Tongue (tissue), 2 donors: ENCODE measurements around the gene GIMAP5. TPM values are rescaled to one million over a fixed set of nuclear protein-coding genes. Genes with fewer than 3 reads are reported as not detected.
A peak's percentile ranks its signal among the peaks of the same experiment; 100 is the strongest.

Experiments
- DNase-seq: peaks from one replicate; pipeline ENCODE4 v3.0.0-alpha.2; 2015
- total RNA-seq: library from RNA; depleted of rRNA; stranded (reverse); fragments of >200 nt; gene quantifications from one replicate; pipeline ENCODE4 v1.2.3, GENCODE V29; 2014

The GIMAP5 gene
- total RNA-seq, 1 donor from 2014 or later = 23.8 TPM

DNA sequence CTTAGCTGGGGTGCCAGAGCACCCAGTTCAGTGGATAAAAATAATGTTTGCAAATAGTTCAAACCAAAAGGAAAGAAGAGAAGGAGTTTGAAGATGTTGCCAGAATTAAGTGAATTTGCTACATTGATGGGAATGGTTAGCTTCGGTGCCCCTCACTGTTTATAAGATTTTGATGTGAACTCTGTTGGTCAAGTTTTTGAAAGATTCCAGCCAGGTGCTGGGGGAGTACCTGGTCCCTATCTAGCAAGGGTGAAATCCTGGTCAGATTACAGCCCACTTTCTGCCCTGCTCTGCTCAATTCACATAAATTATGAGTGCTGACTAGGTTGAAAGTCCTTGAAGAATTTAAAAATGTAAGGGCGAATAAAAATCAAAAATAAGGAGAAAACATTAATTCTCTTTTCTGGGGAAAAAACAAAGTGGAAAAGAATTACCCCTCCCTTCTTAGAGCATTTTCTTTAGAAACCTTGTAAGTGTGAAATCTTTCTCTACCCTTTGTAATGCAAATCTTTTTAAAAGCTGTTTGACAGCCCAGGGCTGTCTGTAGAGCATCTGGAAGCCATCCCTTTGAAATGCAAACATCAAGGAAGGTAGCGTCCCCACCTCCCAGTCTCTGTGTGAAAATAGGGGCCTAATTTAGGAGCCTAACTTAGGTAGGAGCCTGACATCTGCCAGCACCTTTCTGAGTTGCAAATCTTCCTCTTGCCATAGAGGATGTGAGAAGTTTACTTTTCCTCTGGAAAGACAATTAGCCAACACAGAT is 1.4 kb upstream of the GIMAP5 start:
- no peak for DNase-seq

- DNase-seq = no peak
Observed at GRCh38 chr7:150736864-150737263, 354 bp upstream of the GIMAP5 start.

DNA sequence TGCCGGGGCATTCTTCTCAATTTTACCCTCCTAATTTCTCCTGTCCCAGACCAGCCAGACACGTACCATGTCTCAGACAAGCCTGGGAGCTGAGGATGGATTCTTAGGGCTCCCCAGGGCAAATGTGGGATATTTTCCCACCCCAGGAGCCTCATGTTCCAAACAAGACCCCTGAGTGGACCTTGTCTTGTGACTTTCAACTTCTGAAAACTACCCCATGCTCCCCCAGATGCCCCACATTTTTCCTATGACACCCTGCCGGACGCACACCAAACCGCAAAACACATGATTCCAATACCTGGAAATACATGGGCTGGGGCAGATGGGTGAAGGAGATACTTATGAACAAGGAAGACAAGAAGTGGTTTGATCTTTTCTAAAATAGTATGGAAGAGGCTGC is 874 bp downstream of the GIMAP5 start:
- DNase-seq = no peak

- no peak for DNase-seq
Observed at GRCh38 chr7:150738591-150739001, 1.4 kb downstream of the GIMAP5 start.

DNA sequence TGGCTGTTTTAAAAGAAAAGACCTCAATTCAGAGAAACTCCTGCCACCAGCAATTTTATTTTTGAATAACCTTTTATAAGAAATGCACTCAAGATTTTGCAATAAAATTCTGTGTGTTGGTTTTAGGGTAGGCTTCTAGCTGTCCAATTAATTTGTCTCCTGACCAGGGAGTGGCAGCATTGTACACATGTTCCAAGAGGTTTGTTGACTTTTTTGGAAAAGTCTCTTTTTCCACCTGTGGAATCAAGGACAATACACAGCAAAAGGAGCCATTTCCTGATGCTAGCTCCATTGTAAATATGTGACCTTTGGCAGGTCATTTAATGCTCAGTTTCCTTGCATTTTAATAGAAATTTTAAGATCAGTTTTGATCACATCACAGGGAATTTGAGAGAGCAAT is 1.8 kb downstream of the GIMAP5 start:
- DNase-seq = no peak

GRCh38 chr7:150740053-150740452 is 2.8 kb downstream of the GIMAP5 start:
- no peak for DNase-seq

- DNase-seq = no peak
Observed at GRCh38 chr7:150742286-150742968, 5.2 kb downstream of the GIMAP5 start.

- DNase-seq = no peak
Observed at GRCh38 chr7:150744041-150744656, 6.9 kb downstream of the GIMAP5 start.

- DNase-seq = peak; percentile 38
Observed at GRCh38 chr7:150745086-150745485, 7.9 kb downstream of the GIMAP5 start.

GRCh38 chr7:150745876-150746275 is 8.7 kb downstream of the GIMAP5 start:
- peak; percentile 54 for DNase-seq

DNA sequence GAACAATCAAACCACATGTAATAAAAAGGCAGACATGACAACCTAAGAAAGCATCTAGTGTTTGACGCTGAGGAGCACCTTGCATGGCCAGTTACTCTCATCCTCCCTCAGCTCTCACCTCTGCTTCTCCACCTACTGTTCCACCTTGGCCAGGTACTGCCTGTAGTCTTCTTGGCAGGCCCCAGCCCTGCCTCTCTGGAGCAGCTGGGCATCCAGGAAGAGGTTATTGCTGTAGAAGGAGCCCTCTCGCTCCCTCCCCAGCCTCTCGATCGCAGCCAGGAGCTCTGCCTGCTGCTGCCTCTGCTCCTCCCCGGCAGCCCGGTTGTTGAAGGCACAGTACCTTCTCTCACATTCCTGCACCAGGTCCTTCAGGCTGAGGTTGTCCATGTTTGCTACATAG is 9.7 kb downstream of the GIMAP5 start:
- no peak for DNase-seq

GRCh38 chr7:150748376-150748775 is 11.2 kb downstream of the GIMAP5 start:
- no peak for DNase-seq

DNA sequence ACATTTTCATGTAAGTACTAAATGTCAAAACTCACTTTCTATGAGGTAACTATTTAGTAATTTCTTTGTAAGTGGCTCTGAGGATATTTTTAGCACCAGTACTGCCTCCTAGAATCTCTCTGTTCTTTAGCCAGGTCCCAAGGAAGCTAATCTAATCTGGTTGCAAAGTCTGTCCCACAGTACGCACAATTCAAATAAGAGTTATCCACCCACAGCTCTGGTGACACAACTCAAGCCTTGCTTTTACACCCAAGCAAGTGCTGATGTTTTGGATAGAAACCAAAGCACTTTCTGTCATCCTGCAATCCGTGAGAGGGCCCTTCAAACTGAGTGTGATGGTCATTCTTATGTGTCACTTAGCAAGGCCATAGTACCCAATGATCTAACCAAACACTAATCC is 14.5 kb downstream of the GIMAP5 start:
- DNase-seq = no peak

DNA sequence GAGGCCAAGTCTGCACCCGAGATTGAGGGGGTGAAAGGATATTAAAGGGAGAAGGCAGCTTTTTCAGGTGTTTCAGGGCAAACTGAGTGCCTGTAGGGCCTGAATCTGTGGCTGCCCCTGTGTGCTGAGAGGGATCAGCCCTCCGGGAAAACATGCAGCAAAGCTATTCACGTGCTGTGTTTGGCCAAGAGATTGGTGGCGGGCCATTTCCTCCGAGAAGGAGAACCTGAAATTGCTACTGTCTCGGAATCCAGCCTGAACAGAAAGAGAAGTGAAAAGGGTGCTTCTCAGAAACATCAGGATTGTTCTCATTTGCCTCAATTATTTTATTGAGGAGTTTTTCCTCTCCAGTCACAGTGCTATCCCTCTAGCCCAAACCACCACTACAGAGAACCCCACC is 16.0 kb downstream of the GIMAP5 start:
- no peak for DNase-seq

DNA sequence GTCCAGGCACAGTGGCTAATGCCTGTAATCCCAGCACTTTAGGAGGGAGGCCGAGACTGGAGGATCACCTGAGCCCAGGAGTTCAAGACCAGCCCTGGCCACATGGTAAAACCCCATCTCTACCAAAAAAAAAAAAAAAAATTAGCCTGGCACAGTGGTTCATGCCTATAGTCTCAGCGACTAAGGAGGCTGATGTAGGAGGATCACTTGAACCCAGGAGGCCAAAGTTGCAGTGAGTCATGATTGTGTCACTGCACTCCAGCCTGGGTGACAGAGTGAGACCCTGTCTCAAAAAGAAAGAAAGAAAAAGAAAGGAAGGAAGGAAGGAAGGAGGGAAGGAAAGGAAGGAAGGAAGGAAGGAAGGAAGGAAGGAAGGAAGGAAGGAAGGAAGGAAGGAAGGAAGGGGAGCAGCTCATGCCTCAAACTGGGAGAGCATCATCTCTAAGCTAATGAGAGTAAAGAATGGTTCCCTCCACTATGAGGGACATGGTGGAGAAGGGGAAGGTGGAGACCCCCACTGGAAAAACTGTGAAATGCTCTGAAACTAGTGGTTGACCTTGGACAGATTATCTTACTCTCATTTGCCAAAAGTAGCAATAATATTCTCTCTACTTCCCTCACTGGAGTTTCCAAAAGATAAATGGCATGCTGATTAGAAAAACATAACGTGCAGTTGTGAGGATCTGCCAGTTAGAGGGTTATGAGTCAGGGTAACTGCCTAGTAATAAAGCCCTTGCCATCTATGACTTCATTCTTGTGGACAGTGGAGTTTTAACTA is 16.8 kb downstream of the GIMAP5 start:
- peak; percentile 30 for DNase-seq

GRCh38 chr7:150754951-150755350 is 17.7 kb downstream of the GIMAP5 start:
- DNase-seq = no peak

- DNase-seq = no peak
Observed at GRCh38 chr7:150755473-150756099, 18.4 kb downstream of the GIMAP5 start.

DNA sequence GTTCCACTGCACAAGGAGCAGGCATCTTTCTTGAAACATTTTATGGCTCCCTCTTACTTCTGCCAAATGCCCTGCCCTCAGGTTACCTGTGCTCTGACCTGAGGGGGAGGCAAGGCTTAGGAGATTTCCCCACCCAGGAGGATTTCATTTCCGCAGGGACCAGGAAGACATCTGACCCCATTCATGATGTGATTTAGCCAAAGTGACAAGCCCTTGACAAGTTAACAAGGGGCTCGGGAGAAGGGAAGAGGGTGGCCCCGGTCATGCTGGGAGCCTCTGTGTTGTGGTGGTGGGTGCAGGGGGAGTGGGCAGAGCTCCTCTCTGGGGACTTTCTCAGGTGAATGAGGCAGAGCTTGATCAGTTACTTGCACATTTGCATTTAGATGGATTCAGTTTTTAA is 18.9 kb downstream of the GIMAP5 start:
- no peak for DNase-seq

DNA sequence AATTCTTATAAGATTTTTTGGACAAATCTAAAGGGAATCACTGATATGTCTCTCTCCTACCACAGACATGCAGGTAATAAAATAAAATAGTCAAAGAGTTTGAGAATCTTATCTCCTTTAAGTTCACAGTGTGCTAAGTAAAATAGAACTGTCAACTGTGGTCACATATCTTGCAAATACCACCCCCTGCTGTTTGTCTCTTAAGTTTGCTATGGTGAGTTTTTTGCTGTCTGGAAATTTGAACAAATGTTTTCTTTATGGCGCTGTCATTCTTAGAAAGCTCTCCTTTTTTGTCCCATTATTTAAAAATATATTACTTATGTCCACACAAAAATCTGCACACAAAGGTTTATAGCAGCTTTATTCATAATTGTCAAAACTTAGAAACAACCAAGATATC is 19.6 kb downstream of the GIMAP5 start:
- DNase-seq = peak; percentile 50

GRCh38 chr7:150759479-150759878 is 22.3 kb downstream of the GIMAP5 start:
- no peak for DNase-seq

DNA sequence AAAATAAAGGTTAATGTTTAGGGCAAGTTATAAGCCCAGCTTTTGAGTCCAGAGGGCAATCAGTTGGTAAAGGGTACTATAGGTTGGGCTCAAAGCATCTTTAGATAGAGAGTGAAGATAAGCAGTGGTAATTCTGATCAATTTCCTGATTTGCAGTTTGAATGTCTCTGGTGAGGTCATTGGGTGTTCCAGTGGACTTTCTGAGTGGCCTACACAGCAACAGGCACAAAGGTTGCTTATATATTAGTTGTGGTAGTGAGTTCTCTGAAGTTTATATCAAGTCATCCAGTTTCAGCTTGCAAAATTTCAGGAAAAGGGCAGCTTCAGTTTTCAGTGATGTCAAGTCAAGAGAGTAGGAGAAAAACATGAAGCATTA is 29.1 kb downstream of the GIMAP5 start:
- DNase-seq = no peak

GRCh38 chr7:150769768-150770167 is 32.5 kb downstream of the GIMAP5 start:
- DNase-seq = no peak
